ENCODE data around the gene NAGK. TPM values are rescaled to one million over a fixed set of nuclear protein-coding genes. Genes with fewer than 3 reads are reported as not detected.

The NAGK gene
- total RNA-seq, 2 donors from 2014 or later: 54.5 to 66.4 TPM

Other genes starting within 250 kb of the NAGK start
- under 1 TPM; 0.12 to 0.21 TPM for gene CLEC4F, start 248.0 kb upstream of the NAGK start, total RNA-seq
- gene CD207, start 232.8 kb upstream of the NAGK start, total RNA-seq: under 1 TPM in 1 of 2 donors, not detected in 1; 0.24 TPM
- gene VAX2, start 168.1 kb upstream of the NAGK start, total RNA-seq: under 1 TPM; 0.47 to 0.81 TPM
- gene ATP6V1B1, start 132.7 kb upstream of the NAGK start, total RNA-seq: under 1 TPM; 0.85 to 0.89 TPM
- 1 to 10 TPM; 1.8 to 2.3 TPM for gene ANKRD53, start 90.0 kb upstream of the NAGK start, total RNA-seq
- gene TEX261, start 73.8 kb upstream of the NAGK start, total RNA-seq: 10 to 100 TPM; 54.8 to 60.4 TPM
- 10 to 100 TPM; 26.6 to 31.7 TPM for gene MCEE, start 61.6 kb downstream of the NAGK start, total RNA-seq
- 10 to 100 TPM; 18.3 to 29.6 TPM for gene MPHOSPH10, start 62.0 kb downstream of the NAGK start, total RNA-seq
- 10 to 100 TPM; 15.1 to 20.5 TPM for gene PAIP2B, start 158.5 kb downstream of the NAGK start, total RNA-seq

Data from left cardiac atrium (tissue), 2 donors.